Activated T-cell treated with anti-CD3 and anti-CD28 coated beads, Interleukin-2, amount 50 U/mL, for 48 hours (primary cell): ENCODE data around the gene OR2T4.

ENCODE experiments used
- DNase-seq, 2 experiments: peaks; one replicate each; pipeline ENCODE4 v3.0.0-alpha.2; 2020

The OR2T4 gene, protein sequence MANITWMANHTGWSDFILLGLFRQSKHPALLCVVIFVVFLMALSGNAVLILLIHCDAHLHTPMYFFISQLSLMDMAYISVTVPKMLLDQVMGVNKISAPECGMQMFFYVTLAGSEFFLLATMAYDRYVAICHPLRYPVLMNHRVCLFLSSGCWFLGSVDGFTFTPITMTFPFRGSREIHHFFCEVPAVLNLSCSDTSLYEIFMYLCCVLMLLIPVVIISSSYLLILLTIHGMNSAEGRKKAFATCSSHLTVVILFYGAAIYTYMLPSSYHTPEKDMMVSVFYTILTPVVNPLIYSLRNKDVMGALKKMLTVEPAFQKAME

DNA sequence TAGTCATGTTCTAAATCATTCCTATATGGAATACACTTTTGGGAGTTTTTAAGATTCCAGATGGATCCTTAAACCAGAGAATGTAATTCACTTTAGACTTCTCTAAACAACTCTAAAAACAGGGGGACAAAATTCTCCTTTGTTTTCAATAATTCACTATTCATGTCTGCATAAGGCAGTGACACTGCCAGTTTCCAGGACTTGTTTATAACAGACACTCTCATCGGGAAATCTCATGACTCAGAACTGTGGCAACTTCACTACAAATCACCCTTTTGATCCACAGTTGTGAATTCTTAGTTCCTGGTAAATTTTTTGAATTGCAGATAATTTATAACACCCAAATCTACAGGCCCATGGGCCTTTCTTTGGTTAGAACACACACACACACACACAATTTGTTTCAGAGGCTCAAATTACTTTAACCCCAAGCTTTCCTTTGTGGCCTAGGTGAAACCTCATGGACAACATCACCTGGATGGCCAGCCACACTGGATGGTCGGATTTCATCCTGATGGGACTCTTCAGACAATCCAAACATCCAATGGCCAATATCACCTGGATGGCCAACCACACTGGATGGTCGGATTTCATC is at the start of gene OR2T4:
Gene OR2T4 (plus strand): TSS at position 545 of the 595 bp plus-strand sequence. CDS start 0 bp downstream, at position 545.
- DNase-seq, result no peak

DNA sequence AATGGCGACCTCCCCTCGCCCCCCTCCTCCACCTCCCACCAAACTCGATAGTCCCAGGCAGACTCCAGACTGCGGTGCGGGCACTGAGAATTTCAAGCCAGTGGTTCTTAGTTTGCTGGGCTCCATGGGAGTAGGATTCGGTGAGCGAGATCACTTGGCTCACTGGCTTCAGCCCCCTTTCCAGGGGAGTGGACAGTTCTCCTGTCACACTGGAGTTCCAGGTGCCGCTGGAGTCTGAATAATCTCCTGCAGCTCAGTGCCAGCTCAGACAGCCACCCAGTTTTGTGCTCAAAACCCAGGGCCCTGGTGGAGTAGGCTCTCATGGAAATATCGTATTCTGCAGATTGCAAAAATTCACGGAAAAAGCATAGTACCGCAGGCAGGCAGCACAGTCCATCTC is 44.7 kb upstream of the OR2T4 start:
- no peak for DNase-seq

DNA sequence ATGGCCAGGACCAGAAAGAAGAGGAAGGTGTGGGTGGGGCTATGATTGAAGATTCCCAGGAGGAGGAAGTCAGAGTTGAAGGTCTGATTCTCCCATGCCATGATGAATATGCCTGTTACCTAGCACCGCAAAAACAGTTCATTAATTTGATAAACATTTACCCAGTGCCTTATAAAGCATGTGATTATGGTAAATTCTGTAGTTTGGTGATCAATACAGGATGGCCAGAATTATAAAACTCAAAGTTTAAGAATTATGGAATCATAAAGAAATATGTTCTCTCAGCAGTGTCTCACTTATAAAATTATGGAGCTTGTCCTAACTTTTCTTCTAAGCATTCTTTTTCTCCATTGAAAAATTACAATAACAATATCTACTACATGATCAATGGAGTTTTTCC is 37.0 kb upstream of the OR2T4 start, which contains the start of gene OR2M7:
Gene OR2M7 (minus strand): TSS at position 101 of the 400 bp plus-strand sequence. CDS start 0 bp downstream, at position 101.
- no peak for DNase-seq

DNA sequence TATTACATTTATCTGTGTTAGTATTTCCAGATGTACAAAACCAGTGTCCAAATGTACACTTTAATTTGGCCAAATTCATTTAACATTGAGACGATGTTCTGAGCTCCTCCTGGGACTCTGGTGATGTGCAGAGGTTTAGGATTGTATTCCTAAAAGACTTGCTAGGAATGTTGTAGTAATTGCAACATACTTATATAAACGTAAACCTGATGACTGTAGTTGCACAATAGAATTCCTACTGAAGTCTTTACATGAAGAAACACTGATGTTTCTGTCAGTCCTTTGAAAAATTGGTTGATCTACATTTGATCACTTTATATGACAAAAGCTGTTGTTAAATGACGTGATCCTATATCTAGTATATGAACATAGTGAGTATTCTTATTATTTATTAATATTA is 18.0 kb upstream of the OR2T4 start:
- DNase-seq, result no peak

DNA sequence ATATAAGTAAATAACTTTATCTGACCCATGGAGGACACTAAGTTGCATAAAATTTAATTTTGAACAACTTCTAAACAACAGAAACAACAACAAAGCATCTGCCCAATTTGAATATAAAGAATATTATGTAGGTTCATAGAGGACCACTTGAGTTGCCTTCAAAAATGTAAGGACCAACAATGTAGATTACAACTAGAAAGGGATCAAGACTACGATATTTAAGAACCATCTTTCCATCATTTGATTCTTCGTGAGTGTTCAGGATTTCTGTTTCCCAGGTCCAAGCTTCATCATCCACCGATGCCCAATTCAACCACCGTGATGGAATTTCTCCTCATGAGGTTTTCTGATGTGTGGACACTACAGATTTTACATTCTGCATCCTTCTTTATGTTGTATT is 13.0 kb upstream of the OR2T4 start, which contains the start of gene OR14C36:
Gene OR14C36 (plus strand): TSS at position 301 of the 400 bp plus-strand sequence. CDS start 0 bp downstream, at position 301.
- no peak for DNase-seq

DNA sequence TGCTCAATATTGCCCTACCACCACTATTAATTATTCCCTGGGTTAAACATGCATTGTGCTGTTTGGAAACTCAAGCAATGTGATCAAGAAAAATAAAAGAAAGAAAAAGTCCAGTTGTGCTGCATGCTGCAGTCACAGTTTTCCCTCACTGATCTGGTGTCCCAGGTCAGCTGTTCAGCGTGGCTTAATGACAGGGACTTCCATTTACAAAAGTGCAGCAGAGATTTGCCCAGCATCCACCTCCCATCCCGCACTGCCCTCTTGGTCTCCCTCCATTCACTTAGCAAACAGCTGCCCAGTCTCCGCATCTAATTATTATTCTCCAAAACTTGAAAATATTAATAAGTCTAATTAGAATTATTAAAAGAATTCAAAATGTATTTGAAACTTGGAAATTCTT is 2.0 kb upstream of the OR2T4 start:
- DNase-seq, result no peak

DNA sequence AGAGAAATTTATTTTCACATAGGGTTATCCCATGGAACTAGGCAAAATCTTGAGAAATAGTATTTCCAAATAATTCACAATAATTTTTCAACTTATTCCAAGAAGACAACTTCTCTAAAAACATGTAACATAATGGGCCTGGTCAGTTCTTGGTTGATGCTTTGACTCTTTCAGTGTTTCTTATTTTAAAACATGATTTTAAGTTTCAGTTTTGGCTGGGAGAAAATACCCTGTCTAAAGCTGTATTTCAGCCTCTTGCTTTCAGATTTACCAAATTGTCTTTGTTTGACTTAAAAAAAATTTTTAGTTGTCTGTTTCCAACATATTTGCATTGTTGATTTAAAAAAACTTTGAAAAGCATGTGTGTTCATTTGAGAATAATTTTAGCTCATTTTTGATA is 5.1 kb downstream of the OR2T4 start:
- DNase-seq, result no peak

DNA sequence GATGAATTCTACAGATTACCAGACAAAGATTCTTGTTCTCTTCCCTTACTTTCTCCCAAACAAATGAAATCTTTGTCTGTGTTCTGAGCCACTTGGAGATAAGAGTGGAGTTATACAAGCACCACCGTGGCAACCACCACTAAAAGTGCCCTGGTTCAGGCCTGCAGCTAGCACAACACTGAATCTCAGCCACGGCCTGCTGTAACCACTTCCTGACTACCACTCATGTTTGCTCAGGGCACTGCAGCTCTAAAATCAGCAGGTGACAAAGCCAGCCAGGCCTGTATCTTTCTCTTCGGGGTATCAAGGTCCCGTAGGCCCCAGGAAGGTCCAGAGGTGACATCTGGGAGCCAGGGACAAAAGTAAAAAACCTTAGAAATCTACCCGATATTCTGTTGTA is 10.9 kb downstream of the OR2T4 start:
- DNase-seq, result no peak

DNA sequence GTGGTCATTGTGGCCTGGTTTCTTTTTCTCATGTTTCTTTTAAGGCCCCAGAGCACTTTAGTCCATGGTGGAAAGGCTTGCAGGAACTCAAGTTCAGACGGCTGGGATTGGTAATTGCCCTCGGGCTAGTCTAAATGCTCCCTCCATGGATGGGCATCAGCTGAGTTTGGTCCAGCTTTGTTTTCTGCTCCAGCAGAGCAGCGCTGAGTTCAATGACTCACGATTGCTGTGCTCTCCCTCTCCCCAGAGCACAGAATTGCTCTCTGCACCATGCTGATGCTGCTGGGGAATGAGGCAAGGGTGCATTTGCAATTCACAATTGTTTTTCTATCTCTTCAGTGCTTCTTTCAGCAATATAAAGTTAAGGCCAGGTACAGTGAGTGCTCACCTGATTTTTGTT is 12.3 kb downstream of the OR2T4 start:
- DNase-seq, result no peak

DNA sequence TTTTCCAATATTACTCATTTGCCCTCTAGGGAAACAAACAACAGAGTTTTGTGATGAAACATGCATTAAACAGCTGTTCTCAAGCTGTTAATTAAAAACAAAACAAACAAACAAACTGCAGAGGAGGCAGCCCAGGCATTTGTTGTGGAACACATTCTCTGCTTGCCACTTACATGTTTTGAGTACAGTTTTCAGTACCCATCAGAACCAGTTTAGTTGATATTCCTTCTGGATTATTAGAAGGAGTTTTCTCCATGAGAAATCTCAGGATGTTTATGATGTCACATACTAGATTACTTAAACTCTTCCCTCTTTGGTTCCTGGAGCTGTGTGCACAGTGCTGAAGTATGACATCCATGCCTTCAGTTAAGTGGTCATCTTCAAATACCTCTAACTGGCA is 14.0 kb downstream of the OR2T4 start, which contains the start of gene OR2T6:
Gene OR2T6 (plus strand): TSS at position 301 of the 400 bp plus-strand sequence. CDS start 11,863 bp downstream, outside the sequence.
- DNase-seq, result no peak

DNA sequence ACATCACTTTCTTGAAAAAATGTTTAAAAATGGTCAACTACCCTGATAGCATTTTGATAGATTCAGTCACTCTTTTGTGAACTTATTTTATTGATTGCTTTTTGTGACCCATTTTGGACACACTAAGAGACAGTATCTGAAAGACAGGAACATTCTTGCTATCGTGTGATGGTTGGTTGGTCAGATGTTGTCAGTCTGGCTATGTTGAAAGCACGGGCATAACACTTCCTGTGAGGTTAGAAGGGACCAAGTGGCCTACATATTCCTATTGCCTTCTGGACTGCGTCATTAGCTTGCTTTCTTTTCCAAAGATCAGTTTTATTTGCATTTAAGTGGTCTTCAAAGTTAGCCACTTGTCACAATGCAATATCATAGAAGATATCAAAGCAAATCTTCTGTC is 15.5 kb downstream of the OR2T4 start:
- no peak for DNase-seq

DNA sequence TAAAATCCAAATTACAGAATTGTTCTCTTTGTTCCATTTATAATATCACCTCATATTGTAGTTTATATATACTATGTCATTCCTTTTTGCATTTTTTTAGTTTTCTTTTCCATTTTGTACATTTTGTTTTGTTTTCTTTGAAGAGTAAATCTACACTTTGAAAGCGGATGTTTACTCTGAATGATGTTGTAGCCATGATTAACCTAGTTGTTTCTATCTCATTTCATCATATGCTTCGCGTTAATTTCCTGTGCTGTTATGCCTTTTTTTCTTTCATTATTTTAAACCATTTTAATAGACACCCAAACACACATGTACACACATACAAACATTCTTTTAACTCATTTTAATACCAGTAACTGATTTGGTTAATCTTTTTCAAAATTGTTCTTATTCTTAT is 19.4 kb downstream of the OR2T4 start:
- DNase-seq, result no peak

DNA sequence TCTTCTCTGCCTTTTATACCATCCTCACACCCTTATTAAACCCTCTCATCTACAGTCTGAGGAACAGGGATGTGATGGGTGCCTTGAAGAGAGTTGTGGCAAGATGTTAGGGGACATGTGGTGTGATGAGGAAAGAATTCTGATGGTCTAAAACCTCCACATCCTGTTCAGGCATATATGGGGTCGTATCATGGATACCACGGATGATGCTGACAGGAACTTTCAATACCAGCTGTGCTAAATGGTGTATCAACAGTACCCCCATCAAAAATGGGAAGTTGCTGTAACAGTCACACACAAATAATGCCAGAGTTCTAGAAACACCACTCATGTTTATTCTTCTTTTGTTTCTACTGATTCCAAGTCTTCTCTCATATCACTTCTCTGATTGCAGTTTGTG is 27.0 kb downstream of the OR2T4 start:
- DNase-seq, result no peak

DNA sequence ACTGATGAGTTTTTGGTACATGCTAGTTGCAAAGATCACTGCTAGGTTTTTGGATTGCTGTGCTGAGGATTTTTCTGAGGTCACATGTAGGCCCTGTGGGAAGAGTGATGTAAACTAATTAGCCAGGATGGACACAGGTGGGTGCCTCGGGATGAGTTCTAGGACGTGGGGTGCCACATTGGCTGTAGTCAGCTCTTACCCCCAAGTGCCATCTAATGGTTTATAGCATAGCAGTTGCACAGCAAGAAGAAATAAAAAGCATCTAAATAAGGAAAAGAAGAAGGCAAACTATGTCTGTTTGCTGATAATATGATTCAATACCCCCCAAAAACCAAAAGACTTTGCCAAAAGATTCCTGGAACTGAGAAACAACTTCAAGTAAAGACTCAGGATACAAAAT is 31.6 kb downstream of the OR2T4 start:
- no peak for DNase-seq

DNA sequence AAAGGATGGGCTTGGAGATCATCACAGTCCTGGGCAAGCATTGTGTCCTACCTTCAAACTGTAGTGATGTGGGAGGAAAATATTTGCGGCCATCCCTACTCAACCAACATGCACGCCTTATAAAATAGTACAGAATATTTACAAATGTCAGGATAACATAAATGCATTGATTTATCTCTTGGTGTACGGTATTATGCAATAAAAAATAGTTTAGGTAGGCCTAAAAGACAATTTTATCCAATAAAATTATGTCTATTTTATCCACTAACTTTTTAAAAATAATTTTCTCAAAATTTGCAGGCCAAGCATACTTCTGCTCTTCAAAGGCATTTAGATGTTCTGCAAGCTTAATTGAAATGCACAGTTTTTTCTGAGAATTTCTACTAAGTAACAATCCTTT is 41.3 kb downstream of the OR2T4 start, which contains the start of gene OR2T1:
Gene OR2T1 (plus strand): TSS at position 301 of the 400 bp plus-strand sequence. CDS start 3,100 bp downstream, outside the sequence.
- no peak for DNase-seq

DNA sequence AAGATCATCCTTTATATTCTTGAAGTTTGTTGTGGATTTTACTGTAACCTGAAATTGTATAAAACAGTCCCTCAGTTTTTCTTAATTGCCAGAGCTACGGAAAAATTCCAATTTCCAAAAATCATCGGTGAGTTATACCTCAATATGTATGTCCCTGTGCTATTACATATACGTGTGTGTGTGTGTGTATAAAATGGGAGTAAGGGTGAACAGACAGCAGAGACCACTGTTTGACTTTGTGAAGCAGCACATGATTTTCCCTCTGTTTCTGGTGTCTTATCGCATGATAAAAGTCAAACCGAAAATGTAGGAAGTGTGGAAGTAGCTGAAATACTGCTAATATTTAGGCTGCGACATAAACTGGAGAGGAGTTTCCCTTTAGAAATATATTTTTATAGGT is 42.6 kb downstream of the OR2T4 start:
- no peak for DNase-seq

DNA sequence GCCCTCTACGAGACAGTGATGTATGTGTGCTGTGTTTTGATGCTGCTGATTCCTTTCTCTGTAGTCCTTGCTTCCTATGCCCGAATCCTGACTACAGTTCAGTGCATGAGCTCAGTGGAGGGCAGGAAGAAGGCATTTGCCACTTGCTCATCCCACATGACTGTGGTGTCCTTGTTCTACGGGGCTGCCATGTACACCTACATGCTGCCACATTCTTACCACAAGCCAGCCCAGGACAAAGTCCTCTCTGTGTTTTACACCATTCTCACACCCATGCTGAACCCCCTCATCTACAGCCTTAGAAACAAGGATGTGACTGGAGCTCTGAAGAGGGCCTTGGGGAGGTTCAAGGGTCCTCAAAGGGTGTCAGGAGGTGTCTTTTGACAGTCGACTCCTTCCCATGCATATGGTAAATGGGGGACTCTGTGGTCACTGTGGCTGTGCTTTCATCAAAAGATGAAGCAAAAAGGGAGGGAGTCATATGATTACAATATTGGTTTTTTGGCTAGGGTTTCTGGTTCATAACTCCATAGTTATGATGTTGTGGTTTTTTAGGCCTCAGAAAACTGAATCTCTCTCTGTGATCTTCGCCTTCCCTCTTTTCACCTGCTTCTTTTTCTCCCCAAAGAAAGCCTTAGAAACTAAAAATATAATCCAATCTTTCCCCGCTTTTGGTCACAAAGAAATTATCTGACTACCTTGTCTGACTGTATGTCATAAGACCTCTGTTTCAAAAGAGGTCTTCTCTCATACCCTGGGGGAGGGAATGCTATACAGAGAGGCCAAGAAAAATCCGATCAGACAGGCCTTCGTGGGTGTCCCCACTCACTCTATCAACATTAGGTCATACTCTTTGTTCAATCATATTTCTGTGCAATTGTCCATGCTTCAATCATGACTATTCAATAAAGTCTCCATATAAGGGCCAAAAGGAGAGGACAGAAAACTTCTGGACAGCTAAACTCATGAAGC is 45.5 kb downstream of the OR2T4 start:
- DNase-seq, result no peak
